ENCODE data around the gene PLB1. TPM values are rescaled to one million over a fixed set of nuclear protein-coding genes. Genes with fewer than 3 reads are reported as not detected.
"Not testable (repeated sequence)": the region's sequence is repeated elsewhere in the genome, so short reads cannot be mapped to it uniquely, and the experiment has no call there.

The PLB1 gene
- total RNA-seq, 1 donor from 2014 or later: 0.64 TPM

DNA sequence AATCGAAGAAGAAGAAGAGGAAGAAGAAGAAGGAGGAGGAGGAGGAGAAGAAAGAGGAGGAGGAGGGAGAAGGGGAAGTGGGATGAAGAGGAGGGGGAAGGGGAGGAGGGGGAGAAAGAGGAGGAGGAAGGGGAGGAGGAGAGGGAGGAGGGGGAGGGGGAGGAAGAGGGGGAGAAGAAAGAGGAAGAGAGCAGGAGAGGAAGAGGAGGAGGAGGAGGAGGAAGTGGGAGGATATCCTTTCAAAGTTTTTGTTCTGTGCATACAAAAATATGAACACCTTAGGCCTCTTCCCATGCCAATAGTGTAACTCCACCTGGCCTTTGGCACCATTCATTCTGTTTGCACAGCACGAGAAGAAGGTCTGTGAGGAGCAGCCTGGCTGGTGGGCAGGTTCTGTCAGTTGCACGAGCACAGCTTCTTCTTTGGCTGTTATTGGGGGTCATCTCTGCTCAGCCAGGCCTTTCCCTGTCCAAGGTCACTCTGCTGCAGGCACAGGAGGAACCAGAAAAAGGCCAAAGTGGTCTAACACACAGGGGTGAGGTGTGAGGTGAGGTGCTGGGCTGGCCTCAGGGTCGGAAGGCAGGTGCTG lies 25.8 kb upstream of the PLB1 start:
- H3K4me1 Mint-ChIP-seq (ENCODE audit: unreplicated experiment): peaks cover 6% of the 10 kb centered on the region
- H3K27me3 Mint-ChIP-seq (ENCODE audit: unreplicated experiment): peaks cover 7% of the 10 kb centered on the region
- H3K27ac Mint-ChIP-seq (ENCODE audit: unreplicated experiment): no peak overlapping the region
- no peaks in the 10 kb centered on the region for H3K9me3 Mint-ChIP-seq (ENCODE audit: unreplicated experiment)
- no peak for DNase-seq (ENCODE audit: extremely low spot score, unreplicated experiment)
- no peaks in the 10 kb centered on the region for H3K36me3 Mint-ChIP-seq (ENCODE audit: unreplicated experiment)
- TF ChIP-seq CTCF (IDR thresholded peaks at IDR 0.05): no peak
- H3K4me3 Mint-ChIP-seq (ENCODE audit: unreplicated experiment): no peak overlapping the region

GRCh38 chr2:28470759-28471158 lies 25.1 kb upstream of the PLB1 start:
- H3K4me1 Mint-ChIP-seq (ENCODE audit: unreplicated experiment): peaks cover 6% of the 10 kb centered on the region
- H3K36me3 Mint-ChIP-seq (ENCODE audit: unreplicated experiment): no peaks in the 10 kb centered on the region
- no peaks in the 10 kb centered on the region for H3K9me3 Mint-ChIP-seq (ENCODE audit: unreplicated experiment)
- no peak for TF ChIP-seq CTCF (IDR thresholded peaks at IDR 0.05)
- no peak overlapping the region for H3K4me3 Mint-ChIP-seq (ENCODE audit: unreplicated experiment)
- no peak overlapping the region for H3K27ac Mint-ChIP-seq (ENCODE audit: unreplicated experiment)
- peaks cover 4% of the 10 kb centered on the region for H3K27me3 Mint-ChIP-seq (ENCODE audit: unreplicated experiment)
- DNase-seq (ENCODE audit: extremely low spot score, unreplicated experiment): no peak

- TF ChIP-seq CTCF (IDR thresholded peaks at IDR 0.05): no peak
- H3K4me3 Mint-ChIP-seq (ENCODE audit: unreplicated experiment): no peak overlapping the region
- no peaks in the 10 kb centered on the region for H3K9me3 Mint-ChIP-seq (ENCODE audit: unreplicated experiment)
- H3K36me3 Mint-ChIP-seq (ENCODE audit: unreplicated experiment): no peaks in the 10 kb centered on the region
- no peak for DNase-seq (ENCODE audit: extremely low spot score, unreplicated experiment)
- peaks cover 6% of the 10 kb centered on the region for H3K4me1 Mint-ChIP-seq (ENCODE audit: unreplicated experiment)
- H3K27ac Mint-ChIP-seq (ENCODE audit: unreplicated experiment): no peak overlapping the region
- peaks cover 4% of the 10 kb centered on the region for H3K27me3 Mint-ChIP-seq (ENCODE audit: unreplicated experiment)
Observed at GRCh38 chr2:28471214-28471613, 24.6 kb upstream of the PLB1 start.

DNA sequence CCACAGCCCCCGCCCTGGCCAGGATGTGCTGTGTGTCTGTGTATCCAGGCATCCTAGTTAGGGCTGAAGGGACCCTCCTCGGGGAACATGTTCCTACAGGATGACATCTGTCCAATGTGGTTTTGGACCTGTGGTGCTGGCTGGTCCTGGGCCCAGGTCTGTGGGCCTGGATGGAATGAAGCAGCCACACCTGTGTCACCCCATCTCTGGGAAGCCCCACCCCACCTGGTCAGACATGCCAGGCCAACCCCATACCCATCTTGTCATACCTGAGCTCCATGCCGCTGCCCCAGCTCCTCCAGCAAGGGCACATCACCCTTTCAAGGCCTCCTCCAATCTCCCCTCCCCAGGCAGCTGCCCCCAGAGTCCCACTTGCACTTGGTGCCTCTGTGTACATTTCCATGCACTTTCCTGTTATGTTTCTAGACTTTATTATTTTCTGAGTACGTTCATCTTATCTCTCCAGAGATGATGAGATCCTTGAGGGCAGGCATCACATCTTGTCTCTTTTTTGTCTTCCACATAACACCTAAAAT lies 24.1 kb upstream of the PLB1 start:
- H3K9me3 Mint-ChIP-seq (ENCODE audit: unreplicated experiment): no peaks in the 10 kb centered on the region
- H3K4me1 Mint-ChIP-seq (ENCODE audit: unreplicated experiment): peaks cover 6% of the 10 kb centered on the region
- DNase-seq (ENCODE audit: extremely low spot score, unreplicated experiment): no peak
- TF ChIP-seq CTCF (IDR thresholded peaks at IDR 0.05): no peak
- H3K4me3 Mint-ChIP-seq (ENCODE audit: unreplicated experiment): no peak overlapping the region
- peaks cover 4% of the 10 kb centered on the region for H3K27me3 Mint-ChIP-seq (ENCODE audit: unreplicated experiment)
- no peaks in the 10 kb centered on the region for H3K36me3 Mint-ChIP-seq (ENCODE audit: unreplicated experiment)
- no peak overlapping the region for H3K27ac Mint-ChIP-seq (ENCODE audit: unreplicated experiment)

DNA sequence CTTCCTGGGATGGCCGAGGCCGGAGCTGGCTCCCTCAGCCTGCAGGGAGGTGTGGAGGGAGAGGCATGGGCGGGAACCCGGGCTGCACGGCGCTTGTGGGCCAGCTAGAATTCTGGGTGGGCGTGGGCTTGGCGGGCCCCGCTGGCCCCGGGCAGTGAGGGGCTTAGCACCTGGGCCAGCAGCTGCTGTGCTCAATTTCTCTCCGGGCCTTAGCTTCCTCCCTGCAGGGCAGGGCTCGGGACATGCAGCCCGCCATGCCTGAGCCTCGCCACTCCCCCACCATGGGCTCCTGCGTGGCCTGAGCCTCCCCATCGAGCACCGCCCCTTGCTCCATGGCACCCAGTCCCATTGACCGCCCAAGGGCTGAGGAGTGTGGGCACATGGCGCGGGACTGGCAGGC lies 23.2 kb upstream of the PLB1 start:
- not testable (repeated sequence) for H3K4me3 Mint-ChIP-seq (ENCODE audit: unreplicated experiment); H3K27ac Mint-ChIP-seq (ENCODE audit: unreplicated experiment)

More for the DNA sequence above, 23.2 kb upstream of the PLB1 start:
- H3K9me3 Mint-ChIP-seq (ENCODE audit: unreplicated experiment); H3K4me1 Mint-ChIP-seq (ENCODE audit: unreplicated experiment); H3K27me3 Mint-ChIP-seq (ENCODE audit: unreplicated experiment); H3K36me3 Mint-ChIP-seq (ENCODE audit: unreplicated experiment); DNase-seq (ENCODE audit: extremely low spot score, unreplicated experiment): not testable (repeated sequence)

Data from osteocyte (in vitro differentiated cells).